SK-N-SH treated with all-trans-retinoic acid at 6 μM for 48 hours (cell line): ENCODE measurements around the gene COPS8.
A peak's percentile ranks its signal among the peaks of the same experiment; 100 is the strongest.

ENCODE experiments used
- ATAC-seq: fragments of 200-7000 bp; cut with Tn5 transposase; 3 replicates; pipeline ENCODE4 v1.9.1; 2020; ENCODE audit warnings: mild to moderate bottlenecking, moderate library complexity
- ARNTL ChIP-seq: fragments of 450-650 bp; formaldehyde crosslinking; IDR thresholded peaks from 2 replicates; pipeline ENCODE4 v1.5.0; 2020; ENCODE audit warnings: low read depth, mild to moderate bottlenecking, moderate library complexity, borderline replicate concordance
- BACH2 ChIP-seq: fragments of 250-450 bp; sonication (Bioruptor Pico); IDR thresholded peaks from 2 replicates; pipeline ENCODE4 v1.9.0; 2021; ENCODE audit warnings: mild to moderate bottlenecking, borderline replicate concordance
- CSDC2 ChIP-seq: fragments of 250-450 bp; sonication (Bioruptor Pico); IDR thresholded peaks from 2 replicates; pipeline ENCODE4 v1.5.0; 2020; ENCODE audit warnings: mild to moderate bottlenecking, moderate library complexity
- ESRRG ChIP-seq: fragments of 250-450 bp; sonication (Bioruptor Pico); IDR thresholded peaks from 2 replicates; pipeline ENCODE4 v1.6.1; 2021; ENCODE audit warnings: mild to moderate bottlenecking
- GLIS3 ChIP-seq: fragments of 250-450 bp; sonication (Bioruptor Pico); IDR thresholded peaks from 2 replicates; pipeline ENCODE4 v1.5.0; 2020; ENCODE audit warnings: mild to moderate bottlenecking, moderate library complexity
- ISL1 ChIP-seq: fragments of 250-450 bp; sonication (Bioruptor Pico); IDR thresholded peaks from 2 replicates; pipeline ENCODE4 v2.1.2; 2022; ENCODE audit warnings: mild to moderate bottlenecking, moderate library complexity
- OSR1 ChIP-seq: fragments of 250-450 bp; sonication (Bioruptor Pico); IDR thresholded peaks from 2 replicates; pipeline ENCODE4 v1.8.0; 2022; ENCODE audit warnings: moderate library complexity, mild to moderate bottlenecking, inconsistent platforms
- PPARA ChIP-seq: fragments of 250-450 bp; sonication (Bioruptor Pico); IDR thresholded peaks from 2 replicates; pipeline ENCODE4 v1.5.0; 2020; ENCODE audit warnings: mild to moderate bottlenecking, borderline replicate concordance
- RARB ChIP-seq: fragments of 250-450 bp; sonication (Bioruptor Pico); IDR thresholded peaks from 2 replicates; pipeline ENCODE4 v1.8.0; 2021; ENCODE audit warnings: mild to moderate bottlenecking, moderate library complexity
- SNAI2 ChIP-seq: fragments of 250-450 bp; sonication (Bioruptor Pico); IDR thresholded peaks from 2 replicates; pipeline ENCODE4 v1.5.0; 2020; ENCODE audit warnings: mild to moderate bottlenecking, moderate library complexity
- TCF4 ChIP-seq: fragments of 250-450 bp; sonication (Bioruptor Pico); IDR thresholded peaks from 2 replicates; pipeline ENCODE4 v1.8.0; 2021; ENCODE audit warnings: mild to moderate bottlenecking, moderate library complexity, borderline replicate concordance
- TOX ChIP-seq: fragments of 250-450 bp; sonication (Bioruptor Pico); IDR thresholded peaks from 2 replicates; pipeline ENCODE4 v1.8.0; 2021; ENCODE audit warnings: mild to moderate bottlenecking, moderate library complexity, borderline replicate concordance
- TSHZ2 ChIP-seq: fragments of 250-450 bp; sonication (Bioruptor Pico); IDR thresholded peaks from 2 replicates; pipeline ENCODE4 v1.5.0; 2020; ENCODE audit warnings: mild to moderate bottlenecking, moderate library complexity
- ZC3H10 ChIP-seq: fragments of 250-450 bp; sonication (Bioruptor Pico); IDR thresholded peaks from 2 replicates; pipeline ENCODE4 v1.5.1; 2021; ENCODE audit warnings: mild to moderate bottlenecking, moderate library complexity
- ZFP30 ChIP-seq: fragments of 450-650 bp; formaldehyde crosslinking; IDR thresholded peaks from 2 replicates; pipeline ENCODE4 v1.5.0; 2022; ENCODE audit warnings: mild to moderate bottlenecking, moderate library complexity
- ZNF565 ChIP-seq: fragments of 450-650 bp; formaldehyde crosslinking; conservative IDR thresholded peaks from 2 replicates; pipeline ENCODE4 v1.5.0; 2020; ENCODE audit warnings: low read depth, mild to moderate bottlenecking, moderate library complexity
- ZNF70 ChIP-seq: fragments of 450-650 bp; formaldehyde crosslinking; IDR thresholded peaks from 2 replicates; pipeline ENCODE4 v1.5.0; 2020; ENCODE audit warnings: mild to moderate bottlenecking, moderate library complexity
- ZNF8 ChIP-seq: fragments of 450-650 bp; formaldehyde crosslinking; IDR thresholded peaks from 2 replicates; pipeline ENCODE4 v1.5.0; 2020; ENCODE audit warnings: mild to moderate bottlenecking, moderate library complexity
- TF ChIP-seq, protein P1 (sequence below): fragments of 250-450 bp; sonication (Bioruptor Pico); IDR thresholded peaks from 2 replicates; pipeline ENCODE4 v1.5.1; 2021; ENCODE audit warnings: mild to moderate bottlenecking, moderate library complexity
- TF ChIP-seq, protein P2 (sequence below): fragments of 250-450 bp; sonication (Bioruptor Pico); IDR thresholded peaks from 2 replicates; pipeline ENCODE4 v1.8.0; 2021; ENCODE audit warnings: low read depth, mild to moderate bottlenecking, moderate library complexity, borderline replicate concordance
- TF ChIP-seq, protein P3 (sequence below): fragments of 250-450 bp; sonication (Bioruptor Pico); IDR thresholded peaks from 2 replicates; pipeline ENCODE4 v1.8.0; 2020; ENCODE audit warnings: mild to moderate bottlenecking, moderate library complexity, borderline replicate concordance
- TF ChIP-seq, protein P4 (sequence below): fragments of 250-450 bp; sonication (Bioruptor Pico); IDR thresholded peaks from 2 replicates; pipeline ENCODE4 v1.5.1; 2020; ENCODE audit warnings: low read depth, mild to moderate bottlenecking, moderate library complexity

The COPS8 gene

GRCh38 chr2:237115870-237116269 is 30.2 kb downstream of the COPS8 start:
- no peak for ATAC-seq
- no peak for TF ChIP-seq PPARA (CRISPR knock-in tag)
- no peak for TF ChIP-seq ZNF8 (CRISPR knock-in tag)
- no peak for TF ChIP-seq RARB (CRISPR knock-in tag)

DNA sequence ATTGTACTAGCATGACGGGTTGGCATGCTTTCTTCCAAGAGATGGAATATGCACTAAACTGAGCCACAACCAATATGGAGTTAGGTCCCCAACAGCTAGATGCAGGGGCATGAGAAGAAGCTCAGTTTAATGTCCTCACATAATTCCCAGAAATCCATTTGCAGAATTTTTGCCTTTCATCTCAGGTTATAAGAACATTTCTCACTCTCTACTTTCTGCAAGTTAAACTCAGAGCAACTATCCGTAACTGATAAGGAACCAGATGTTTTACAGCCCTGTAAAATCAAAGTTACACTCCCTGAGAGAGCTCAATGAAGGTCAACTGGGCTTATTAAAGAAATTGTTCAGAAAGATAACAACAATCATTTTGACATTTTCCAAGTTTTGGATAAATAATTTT is 30.7 kb downstream of the COPS8 start:
- ATAC-seq: no peak
- TF ChIP-seq TOX (no peak), ESRRG (CRISPR knock-in tag) (no peak), BACH2 (no peak), ZNF8 (CRISPR knock-in tag) (no peak), OSR1 (CRISPR knock-in tag) (no peak), TSHZ2 (CRISPR knock-in tag) (no peak), ZFP30 (CRISPR knock-in tag) (no peak), GLIS3 (no peak), ZNF70 (no peak), TCF4 (no peak), RARB (CRISPR knock-in tag) (no peak), SNAI2 (CRISPR knock-in tag) (no peak)
- TF ChIP-seq, protein P1, sequence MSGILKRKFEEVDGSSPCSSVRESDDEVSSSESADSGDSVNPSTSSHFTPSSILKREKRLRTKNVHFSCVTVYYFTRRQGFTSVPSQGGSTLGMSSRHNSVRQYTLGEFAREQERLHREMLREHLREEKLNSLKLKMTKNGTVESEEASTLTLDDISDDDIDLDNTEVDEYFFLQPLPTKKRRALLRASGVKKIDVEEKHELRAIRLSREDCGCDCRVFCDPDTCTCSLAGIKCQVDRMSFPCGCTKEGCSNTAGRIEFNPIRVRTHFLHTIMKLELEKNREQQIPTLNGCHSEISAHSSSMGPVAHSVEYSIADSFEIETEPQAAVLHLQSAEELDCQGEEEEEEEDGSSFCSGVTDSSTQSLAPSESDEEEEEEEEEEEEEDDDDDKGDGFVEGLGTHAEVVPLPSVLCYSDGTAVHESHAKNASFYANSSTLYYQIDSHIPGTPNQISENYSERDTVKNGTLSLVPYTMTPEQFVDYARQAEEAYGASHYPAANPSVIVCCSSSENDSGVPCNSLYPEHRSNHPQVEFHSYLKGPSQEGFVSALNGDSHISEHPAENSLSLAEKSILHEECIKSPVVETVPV (CRISPR knock-in tag): no peak
- TF ChIP-seq, protein P2, sequence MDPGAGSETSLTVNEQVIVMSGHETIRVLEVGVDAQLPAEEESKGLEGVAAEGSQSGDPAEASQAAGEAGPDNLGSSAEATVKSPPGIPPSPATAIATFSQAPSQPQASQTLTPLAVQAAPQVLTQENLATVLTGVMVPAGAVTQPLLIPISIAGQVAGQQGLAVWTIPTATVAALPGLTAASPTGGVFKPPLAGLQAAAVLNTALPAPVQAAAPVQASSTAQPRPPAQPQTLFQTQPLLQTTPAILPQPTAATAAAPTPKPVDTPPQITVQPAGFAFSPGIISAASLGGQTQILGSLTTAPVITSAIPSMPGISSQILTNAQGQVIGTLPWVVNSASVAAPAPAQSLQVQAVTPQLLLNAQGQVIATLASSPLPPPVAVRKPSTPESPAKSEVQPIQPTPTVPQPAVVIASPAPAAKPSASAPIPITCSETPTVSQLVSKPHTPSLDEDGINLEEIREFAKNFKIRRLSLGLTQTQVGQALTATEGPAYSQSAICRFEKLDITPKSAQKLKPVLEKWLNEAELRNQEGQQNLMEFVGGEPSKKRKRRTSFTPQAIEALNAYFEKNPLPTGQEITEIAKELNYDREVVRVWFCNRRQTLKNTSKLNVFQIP (CRISPR knock-in tag): no peak

DNA sequence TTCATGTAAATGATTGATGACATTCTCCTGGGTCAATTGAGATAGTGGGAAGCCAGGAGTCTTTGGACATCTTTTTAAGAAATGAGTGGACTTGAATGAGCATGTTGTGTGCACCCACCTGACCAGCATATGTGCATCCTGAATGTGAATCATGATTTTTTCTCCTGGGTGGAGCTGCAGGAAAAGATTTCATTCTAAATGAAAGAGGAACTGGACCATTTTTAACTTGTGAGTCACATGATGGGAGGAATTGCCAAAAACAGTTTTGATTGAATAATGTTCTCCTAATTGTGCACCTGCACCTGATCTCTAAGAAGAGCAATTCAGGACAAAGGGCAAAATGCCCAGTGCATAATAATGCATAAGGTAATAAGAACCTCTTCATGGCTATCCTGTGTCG is 32.3 kb downstream of the COPS8 start:
- no peak for TF ChIP-seq ARNTL (CRISPR knock-in tag)
- TF ChIP-seq, protein P3, sequence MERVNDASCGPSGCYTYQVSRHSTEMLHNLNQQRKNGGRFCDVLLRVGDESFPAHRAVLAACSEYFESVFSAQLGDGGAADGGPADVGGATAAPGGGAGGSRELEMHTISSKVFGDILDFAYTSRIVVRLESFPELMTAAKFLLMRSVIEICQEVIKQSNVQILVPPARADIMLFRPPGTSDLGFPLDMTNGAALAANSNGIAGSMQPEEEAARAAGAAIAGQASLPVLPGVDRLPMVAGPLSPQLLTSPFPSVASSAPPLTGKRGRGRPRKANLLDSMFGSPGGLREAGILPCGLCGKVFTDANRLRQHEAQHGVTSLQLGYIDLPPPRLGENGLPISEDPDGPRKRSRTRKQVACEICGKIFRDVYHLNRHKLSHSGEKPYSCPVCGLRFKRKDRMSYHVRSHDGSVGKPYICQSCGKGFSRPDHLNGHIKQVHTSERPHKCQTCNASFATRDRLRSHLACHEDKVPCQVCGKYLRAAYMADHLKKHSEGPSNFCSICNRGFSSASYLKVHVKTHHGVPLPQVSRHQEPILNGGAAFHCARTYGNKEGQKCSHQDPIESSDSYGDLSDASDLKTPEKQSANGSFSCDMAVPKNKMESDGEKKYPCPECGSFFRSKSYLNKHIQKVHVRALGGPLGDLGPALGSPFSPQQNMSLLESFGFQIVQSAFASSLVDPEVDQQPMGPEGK (CRISPR knock-in tag): no peak
- no peak for TF ChIP-seq PPARA (CRISPR knock-in tag)
- TF ChIP-seq GLIS3: no peak
- no peak for TF ChIP-seq OSR1 (CRISPR knock-in tag)
- TF ChIP-seq TOX: no peak
- TF ChIP-seq TCF4: no peak
- no peak for TF ChIP-seq BACH2
- TF ChIP-seq ZNF8 (CRISPR knock-in tag): no peak
- TF ChIP-seq ZNF565 (CRISPR knock-in tag): no peak
- TF ChIP-seq, protein P1 (CRISPR knock-in tag): no peak
- TF ChIP-seq TSHZ2 (CRISPR knock-in tag): no peak
- TF ChIP-seq, protein P4, sequence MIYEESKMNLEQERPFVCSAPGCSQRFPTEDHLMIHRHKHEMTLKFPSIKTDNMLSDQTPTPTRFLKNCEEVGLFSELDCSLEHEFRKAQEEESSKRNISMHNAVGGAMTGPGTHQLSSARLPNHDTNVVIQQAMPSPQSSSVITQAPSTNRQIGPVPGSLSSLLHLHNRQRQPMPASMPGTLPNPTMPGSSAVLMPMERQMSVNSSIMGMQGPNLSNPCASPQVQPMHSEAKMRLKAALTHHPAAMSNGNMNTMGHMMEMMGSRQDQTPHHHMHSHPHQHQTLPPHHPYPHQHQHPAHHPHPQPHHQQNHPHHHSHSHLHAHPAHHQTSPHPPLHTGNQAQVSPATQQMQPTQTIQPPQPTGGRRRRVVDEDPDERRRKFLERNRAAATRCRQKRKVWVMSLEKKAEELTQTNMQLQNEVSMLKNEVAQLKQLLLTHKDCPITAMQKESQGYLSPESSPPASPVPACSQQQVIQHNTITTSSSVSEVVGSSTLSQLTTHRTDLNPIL (CRISPR knock-in tag): no peak
- no peak for TF ChIP-seq ZC3H10
- no peak for TF ChIP-seq RARB (CRISPR knock-in tag)
- no peak for TF ChIP-seq ISL1
- no peak for TF ChIP-seq CSDC2 (CRISPR knock-in tag)
- TF ChIP-seq ESRRG (CRISPR knock-in tag): no peak
- peak; percentile 43 for ATAC-seq
